Measurements from ENCODE around the gene ABCC10. TPM values are rescaled to one million over a fixed set of nuclear protein-coding genes. Genes with fewer than 3 reads are reported as not detected.
"Not testable (repeated sequence)": the region's sequence is repeated elsewhere in the genome, so short reads cannot be mapped to it uniquely, and the experiment has no call there.

Gene ABCC10, protein sequence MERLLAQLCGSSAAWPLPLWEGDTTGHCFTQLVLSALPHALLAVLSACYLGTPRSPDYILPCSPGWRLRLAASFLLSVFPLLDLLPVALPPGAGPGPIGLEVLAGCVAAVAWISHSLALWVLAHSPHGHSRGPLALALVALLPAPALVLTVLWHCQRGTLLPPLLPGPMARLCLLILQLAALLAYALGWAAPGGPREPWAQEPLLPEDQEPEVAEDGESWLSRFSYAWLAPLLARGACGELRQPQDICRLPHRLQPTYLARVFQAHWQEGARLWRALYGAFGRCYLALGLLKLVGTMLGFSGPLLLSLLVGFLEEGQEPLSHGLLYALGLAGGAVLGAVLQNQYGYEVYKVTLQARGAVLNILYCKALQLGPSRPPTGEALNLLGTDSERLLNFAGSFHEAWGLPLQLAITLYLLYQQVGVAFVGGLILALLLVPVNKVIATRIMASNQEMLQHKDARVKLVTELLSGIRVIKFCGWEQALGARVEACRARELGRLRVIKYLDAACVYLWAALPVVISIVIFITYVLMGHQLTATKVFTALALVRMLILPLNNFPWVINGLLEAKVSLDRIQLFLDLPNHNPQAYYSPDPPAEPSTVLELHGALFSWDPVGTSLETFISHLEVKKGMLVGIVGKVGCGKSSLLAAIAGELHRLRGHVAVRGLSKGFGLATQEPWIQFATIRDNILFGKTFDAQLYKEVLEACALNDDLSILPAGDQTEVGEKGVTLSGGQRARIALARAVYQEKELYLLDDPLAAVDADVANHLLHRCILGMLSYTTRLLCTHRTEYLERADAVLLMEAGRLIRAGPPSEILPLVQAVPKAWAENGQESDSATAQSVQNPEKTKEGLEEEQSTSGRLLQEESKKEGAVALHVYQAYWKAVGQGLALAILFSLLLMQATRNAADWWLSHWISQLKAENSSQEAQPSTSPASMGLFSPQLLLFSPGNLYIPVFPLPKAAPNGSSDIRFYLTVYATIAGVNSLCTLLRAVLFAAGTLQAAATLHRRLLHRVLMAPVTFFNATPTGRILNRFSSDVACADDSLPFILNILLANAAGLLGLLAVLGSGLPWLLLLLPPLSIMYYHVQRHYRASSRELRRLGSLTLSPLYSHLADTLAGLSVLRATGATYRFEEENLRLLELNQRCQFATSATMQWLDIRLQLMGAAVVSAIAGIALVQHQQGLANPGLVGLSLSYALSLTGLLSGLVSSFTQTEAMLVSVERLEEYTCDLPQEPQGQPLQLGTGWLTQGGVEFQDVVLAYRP (N-terminal part only)
- polyA plus RNA-seq (ENCODE audit: insufficient read depth in 1 of 5, insufficient read length in 5 of 5, low replicate concordance in 1 of 5) = 10 to 100 TPM; 19.7 to 29.2 (median 25.5) TPM
- long read RNA-seq, donor 1 = 0 reads
- long read RNA-seq, donor 2 = 0 reads
- long read RNA-seq, donor 3 = 0 reads
- long read RNA-seq, donor 4 = 0 reads
- long read RNA-seq, donor 5 = 0 reads
- long read RNA-seq, donor 6, partial matches to known transcripts = 9 of 10 reads
- long read RNA-seq, donor 6, other reads (novel, unspliced or antisense) = 0 of 10 reads
- long read RNA-seq, donor 7 = 0 reads
- long read RNA-seq, donor 8 = 0 reads

DNA sequence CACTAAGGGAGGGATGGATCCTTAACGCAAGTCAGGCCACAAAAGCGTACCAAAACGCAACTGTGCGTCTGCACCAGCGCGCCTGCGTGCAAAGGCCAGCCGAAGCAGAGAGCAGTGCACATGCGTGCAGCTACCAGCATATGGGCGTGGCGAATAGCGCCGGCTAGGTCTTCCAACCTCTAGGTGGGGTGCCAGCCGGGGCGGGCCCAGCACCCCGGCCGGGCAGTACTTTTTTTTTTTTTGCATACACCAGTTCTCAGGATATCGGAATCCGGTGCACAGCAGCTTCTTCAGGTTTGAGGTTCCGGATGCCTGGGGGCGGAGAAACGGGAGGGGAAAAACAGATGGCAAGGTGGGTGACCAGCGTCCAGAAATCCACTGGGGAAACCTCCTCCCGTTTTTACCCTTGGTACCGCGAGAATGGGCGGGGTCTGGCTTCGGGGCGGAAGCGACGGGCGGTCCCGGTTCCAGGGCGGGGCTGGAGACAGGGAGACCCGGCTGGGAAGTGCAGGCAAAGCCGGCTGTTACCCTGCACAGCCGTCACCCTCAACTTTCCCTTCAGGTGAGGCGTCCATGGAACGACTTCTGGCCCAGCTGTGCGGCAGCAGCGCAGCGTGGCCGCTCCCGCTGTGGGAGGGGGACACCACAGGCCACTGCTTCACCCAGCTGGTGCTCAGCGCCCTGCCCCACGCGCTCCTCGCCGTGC is at the start of gene ABCC10:
Gene ABCC10 (plus strand): TSS at position 136 of the 706 bp plus-strand sequence. CDS start 438 bp downstream, at position 574.
- DNase-seq = peak; percentile 95

DNA sequence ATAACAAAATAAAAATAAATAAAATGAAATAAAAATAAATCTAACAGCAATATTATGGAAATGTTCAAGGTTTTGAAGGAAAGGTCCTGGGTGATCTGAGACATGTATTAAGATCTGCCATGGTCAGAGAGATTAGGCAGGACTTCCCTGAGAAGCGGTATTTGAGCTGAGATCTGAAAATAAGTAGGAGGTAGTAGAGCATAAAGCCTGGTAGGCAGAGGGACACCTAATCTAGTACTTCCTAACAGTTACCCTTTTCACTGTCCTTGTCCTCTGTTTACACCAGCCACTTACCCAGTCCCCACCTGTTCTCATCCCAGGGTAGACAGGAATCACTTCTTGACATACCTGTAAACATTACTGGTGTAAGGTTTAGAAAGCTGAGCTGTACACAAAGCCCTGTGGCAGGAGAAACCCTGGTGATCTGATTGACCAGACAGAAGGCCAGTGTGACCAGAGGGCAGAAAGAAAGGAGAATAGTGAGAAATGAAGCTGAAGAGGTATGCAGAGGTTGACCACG is 49.6 kb upstream of the ABCC10 start:
- no peak for DNase-seq

DNA sequence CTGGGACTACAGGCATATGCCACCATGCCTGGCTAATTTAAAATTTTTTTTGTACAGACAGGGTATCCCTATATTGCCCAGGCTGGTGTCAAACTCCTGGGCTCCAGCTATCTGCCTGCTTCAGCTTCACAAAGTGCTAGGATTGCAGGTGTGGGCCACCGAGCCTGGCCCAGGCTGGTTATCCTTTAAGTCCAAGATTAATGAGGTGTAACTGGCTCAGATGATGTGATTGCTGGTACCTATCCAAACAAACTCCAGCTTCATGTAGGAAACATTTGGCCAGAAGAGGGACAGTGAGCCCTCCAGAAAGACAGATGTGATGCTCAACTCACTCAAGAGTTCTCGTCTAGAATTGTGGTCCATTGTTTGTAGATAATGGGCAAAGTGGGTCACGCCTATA is 48.7 kb upstream of the ABCC10 start:
- no peak for DNase-seq

DNA sequence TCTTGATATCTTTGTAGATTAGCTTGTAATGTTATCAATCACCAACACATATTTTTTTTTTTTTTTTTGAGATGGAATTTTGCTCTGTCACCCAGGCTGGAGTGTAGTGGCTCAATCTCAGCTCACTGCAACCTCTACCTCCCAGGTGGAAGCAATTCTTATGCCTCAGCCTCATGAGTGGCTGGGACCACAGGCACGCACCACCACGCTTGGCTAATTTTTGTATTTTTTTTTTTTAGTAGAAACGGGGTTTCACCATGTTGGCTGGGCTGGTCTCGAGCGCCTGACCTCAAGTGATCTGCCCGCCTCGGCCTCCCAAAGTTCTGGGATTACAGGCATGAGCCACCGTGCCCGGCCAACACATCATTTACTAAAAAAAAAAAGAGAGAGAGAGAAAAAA is 46.5 kb upstream of the ABCC10 start:
- not testable (repeated sequence) for DNase-seq

DNA sequence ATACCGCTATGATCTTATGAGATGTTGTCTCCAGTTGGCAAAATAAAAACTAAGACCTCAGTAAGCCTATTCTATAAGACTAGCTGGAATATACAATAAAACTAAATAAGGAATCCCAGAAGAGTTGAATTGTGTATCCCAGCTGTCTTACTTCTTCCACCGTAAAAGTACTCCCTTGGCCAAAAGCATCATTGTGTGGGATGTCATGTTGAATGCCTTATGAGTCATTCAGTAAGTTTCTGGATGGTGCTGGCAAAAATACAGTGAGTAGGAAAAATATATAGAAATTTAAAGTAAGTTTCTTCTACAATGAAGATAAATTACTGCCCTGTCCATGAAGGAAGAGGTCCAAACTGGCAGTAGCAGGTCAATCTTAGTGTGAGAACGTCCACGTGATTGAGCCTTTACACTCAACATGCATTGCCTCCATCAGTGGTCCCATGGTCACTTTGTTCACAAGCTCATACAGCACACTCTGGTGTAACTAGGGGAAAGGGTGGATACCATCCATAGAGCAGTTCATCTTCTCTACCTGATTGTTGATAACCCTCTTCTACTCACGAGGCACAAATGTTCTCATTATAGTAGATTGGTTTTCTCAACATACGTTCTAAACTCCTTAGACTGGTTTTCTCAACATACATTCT is 44.2 kb upstream of the ABCC10 start:
- no peak for DNase-seq

DNA sequence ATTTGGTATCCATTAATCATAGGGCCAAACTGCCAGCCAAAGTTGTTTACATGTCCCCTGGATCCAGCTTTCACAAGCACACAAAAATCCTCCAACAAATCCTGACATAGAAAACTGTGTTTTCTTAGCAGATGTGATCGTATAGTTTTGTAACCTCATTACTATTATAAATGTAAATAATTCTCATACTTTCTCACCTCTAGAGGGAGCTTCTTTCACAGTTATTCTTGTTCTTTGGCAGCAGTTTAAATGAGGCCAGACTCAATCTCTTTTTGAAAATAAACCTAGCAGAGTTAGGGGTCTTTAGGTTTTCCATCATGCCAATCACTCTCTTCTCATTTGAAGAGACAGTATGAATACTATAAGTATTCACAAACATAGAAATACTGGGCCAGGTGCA is 40.8 kb upstream of the ABCC10 start:
- no peak for DNase-seq

DNA sequence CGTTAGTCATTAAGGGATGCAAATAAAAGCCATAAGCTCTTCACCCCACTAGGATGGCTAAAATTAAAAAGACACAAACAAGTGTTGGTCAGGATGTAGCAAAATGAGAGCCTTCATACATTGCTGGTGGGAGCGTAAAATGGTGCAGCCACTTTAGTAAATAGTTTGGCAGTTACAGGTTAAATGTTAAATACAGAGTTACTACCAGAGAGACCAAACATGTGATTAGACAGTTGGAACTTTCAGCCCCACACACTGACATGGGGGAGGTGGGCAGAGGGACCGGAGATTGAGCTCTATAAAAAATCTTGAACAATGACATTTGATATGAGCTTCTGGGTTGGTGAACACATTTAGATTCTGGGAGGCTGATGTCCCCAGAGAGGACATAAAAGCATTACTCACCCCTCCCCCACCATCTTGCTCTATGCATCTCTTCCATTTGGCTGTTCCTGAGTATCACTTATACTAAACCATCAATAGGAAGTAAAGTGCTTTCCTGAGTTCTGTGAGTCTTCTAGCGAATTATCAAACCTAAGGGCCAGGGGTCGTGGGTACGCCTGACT is 37.5 kb upstream of the ABCC10 start:
- DNase-seq = no peak

DNA sequence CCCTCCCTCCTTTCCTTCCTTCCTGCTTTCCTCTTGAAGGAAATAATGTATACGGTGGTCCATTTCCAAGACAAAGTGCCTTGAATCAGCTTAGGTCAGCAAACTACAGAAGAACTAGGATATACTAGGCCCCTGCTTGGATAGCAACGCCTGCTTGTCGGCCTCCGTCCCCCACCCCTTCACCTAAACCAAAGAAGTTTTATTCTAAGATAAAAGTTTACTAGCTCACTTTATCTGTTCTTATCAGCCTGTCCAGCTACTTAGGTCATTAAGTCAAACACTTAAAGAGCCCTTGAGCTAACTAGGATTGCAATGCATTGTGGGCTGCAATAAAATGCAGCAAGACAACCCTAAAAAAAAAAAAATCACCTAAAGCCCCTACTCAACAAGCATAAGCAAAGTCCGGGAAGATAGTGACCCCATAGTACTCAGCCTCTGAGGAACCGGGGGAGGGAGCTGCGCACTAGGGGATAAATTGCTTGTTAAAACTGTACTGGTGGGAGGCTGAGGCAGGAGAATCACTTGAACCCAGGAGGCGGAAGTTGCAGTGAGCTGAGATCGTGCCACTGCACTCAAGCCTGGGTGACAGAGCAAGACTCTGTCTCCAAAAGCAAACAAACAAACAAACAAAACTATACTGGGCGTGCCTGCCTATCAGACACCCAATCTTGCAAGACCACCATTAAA is 36.4 kb upstream of the ABCC10 start:
- DNase-seq = not testable (repeated sequence)

DNA sequence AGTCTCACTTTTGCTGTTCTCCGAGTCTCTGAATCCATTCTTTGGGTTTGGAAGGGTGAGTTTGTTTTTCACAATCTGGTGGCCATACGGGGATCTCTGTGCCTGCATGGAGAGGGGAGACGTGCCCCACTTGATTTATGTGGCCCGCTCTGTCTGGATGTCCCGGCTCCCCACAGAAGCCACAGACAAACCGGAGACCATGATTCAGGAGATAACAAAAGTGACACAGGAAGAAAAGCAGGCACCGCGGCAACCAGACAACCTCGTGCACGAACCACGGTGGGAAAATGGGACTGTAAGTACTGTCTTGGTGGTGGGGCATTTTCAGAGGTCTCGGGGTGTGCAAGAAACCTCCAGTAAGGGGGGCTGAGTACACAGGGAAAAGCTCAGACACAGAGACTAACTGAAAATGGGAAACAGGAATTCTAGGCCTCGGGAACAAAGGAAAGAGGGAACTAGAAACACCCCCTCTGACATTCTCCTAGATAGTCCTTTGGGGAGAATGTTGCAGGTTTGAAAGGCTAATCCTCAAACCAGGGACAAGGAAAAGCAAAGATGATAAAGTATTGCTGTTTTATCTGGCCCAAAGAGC is 35.8 kb upstream of the ABCC10 start:
- DNase-seq = no peak

DNA sequence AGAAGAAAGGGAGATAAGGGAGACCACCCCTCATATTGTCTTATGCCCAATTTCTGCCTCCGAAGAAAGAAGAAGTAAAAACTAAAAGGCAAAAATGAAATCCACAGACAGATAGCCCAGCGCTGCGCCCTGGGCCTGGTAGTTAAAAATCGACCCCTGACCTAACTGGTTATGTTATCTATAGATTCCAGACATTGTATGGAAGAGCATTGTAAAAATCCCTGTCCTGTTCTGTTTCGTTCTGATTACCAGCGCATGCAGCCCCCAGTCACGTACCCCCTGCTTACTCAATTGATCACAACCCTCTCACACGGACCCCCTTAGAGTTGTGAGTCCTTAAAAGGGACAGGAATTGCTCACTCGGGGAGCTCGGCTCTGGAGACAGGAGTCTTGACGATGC is 34.2 kb upstream of the ABCC10 start:
- not testable (repeated sequence) for DNase-seq

DNA sequence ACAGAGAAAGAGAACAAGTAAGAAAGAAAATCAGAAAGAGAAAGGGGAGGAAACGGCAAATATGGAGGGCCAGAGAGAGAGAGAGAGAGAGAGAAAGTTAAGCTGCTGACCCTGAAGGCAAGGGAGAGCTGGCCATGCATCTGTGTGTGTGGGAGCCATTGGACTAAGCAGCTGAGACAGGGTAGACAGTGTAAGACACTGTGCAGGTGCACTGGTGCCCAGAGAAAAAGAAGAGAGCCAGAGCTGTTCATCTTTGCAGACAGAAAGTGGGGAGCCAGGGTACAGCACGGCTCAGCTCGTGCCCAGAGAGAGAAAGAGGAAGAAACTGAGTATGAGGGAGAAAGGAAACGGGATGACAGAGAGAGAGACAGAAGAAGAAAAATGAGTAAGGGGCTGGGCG is 33.7 kb upstream of the ABCC10 start:
- no peak for DNase-seq

DNA sequence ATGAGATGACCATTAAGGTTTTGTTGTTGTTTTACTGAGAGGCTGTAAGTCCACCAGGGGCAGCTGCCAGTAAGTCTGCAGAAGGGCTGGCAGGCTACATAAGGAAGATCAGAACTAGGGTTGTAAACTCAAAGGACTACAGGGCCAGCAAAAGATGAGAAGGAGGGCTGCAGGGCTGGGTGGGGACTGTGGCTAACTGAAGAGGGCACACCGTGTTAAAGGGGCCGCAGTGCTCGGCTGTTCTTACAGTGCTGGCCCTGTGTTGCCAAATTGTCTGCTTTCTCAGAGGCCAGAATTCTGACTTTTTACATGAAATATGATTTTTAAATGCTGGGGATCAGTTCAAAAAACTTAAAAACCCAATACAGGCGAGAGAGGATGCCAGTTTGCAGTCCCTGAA is 32.4 kb upstream of the ABCC10 start:
- DNase-seq = no peak

DNA sequence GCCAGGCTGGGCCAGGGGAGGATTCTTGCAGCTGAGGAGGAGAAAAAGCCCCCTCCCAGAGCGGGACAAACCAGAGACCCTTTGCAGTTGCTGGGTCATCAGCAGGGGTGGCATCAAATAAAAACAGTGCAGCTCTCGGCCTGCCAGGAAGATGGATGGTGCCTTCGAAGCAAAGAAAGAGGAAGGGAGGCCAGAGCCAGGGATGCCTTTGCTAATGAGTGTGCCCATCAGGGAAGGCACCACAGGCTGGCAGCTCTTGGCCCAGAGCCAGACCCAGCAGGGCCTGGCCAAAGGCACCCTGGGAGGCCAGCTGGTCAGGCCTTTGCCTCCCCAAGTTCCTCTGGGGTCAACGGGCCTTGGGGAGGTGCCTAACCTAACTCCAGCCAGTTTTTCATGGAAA is 31.6 kb upstream of the ABCC10 start:
- no peak for DNase-seq

DNA sequence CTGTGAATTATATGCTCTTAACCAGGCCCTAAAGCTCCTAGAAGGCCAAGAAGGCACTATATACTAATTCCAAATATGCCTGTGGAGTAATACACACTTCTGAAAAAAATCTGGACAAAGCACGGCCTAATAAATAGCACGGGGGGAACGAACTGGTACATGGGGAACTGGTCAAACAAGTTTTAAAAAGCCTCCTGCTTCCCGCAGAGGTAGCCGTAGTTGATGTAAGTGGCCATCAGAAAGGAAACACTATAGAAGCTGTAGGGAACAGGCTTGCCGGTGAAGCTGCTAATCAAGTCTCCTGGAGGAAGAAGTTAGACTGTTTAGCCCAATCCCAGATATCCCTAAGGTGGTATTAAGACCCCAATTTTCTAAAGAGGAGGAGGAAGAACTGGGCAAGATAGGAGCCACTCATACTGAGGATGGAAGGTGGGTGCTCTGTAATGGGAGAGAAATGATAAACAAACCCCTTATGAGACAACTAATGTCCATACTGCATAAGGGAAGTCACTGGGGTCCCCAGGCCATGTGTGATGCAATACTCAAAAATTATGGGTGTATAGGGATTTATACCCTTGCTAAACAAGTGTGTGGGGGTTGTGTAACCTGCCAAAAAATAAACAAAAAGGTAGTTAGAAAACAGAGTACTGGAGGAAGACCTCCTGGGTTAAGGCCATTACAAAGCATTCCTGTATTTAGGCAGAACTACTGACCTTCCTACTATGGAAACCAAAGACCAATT is 30.8 kb upstream of the ABCC10 start:
- peak; percentile 23 to 40 for DNase-seq

DNA sequence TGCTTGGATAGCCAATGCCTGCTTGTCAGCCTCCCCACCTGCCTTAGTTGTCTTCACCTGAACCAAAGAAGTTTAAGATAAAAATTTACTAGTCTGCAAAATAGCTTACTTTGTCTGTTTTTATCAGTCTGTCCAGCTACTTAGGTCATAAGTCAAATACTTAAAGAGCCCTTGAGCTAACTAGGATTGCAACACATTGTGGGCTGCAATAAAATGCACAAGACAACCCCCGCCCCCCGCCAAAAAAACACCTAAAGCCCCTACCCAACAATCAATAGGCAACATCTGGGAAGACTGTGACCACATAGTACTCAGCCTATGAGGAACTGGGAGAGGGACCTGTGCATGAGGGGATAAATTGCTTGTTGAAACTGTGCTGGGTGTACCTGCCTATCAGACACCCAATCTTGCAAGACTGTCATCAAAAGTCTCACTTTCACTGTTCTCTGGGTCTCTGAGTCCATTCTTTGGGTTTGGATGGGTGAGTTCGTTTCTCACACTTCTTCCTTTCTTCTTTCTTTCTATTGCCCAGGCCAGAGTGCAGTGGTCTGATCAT is 27.3 kb upstream of the ABCC10 start:
- DNase-seq = no peak

DNA sequence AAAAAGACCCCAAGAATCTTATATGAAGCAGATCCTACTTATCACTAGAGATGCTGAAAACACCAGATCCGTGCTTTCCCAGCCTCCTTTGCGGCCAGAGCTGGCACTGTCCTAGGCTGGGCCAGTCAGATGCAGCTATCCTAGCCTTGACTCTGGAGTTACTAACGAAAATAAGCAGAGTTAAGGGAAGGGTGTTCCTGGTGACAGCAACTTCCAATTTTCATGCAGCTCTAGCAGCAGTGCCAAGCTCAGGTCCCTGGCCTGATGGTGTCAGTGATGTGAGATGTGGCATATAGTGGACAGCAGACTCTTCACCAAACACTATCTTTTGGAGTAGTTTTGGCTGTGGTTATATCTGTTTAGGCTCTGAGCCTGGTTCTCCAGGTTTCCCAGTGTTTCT is 25.6 kb upstream of the ABCC10 start:
- no peak for DNase-seq

DNA sequence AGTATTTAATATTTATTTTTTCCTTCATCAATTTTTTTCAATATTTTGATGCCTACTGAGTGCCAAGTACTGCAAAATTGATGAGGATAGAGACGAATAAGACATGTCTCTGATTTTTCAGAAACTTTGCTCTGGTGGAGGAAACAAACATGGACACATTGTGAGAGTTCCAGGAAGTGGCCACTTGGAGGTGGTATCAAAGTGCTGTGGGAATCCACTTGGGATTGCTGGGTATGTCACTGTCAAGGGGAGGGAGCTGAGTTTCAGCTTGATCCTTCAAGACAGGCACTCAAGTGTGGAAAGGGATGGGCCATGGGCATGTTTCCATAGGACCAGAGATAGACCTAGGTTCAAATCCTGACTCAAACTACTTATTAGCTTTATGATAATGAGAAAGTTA is 24.5 kb upstream of the ABCC10 start:
- no peak for DNase-seq

DNA sequence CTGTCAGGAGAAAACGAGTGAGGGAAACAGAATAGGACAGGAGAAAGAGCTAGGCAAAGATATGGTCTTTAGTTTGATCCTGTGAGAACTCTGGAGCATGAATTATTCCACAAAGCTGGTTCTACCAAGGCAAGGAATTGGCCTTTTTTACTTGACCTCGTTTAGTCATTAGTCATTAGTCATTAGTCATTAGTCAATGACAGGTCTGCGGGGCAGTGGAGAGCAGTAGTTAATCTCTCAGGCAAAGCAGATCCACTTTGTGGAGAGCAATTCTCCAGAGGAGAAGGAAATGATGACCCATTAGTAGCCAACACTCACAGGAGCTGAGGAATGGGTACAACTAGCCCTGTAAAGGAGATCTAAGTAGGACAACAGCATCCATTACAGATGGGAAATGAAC is 22.0 kb upstream of the ABCC10 start:
- DNase-seq = no peak

All from right lung (tissue), 10 donors.